ENCODE measurements around the gene ZNF700. TPM values are rescaled to one million over a fixed set of nuclear protein-coding genes. Genes with fewer than 3 reads are reported as not detected.
"Not testable (repeated sequence)": the region's sequence is repeated elsewhere in the genome, so short reads cannot be mapped to it uniquely, and the experiment has no call there.

ZNF700 gene
- total and polyA plus RNA-seq, 3 donors from 2014 or later = 9.0 to 26.1 (median 22.0) TPM

DNA sequence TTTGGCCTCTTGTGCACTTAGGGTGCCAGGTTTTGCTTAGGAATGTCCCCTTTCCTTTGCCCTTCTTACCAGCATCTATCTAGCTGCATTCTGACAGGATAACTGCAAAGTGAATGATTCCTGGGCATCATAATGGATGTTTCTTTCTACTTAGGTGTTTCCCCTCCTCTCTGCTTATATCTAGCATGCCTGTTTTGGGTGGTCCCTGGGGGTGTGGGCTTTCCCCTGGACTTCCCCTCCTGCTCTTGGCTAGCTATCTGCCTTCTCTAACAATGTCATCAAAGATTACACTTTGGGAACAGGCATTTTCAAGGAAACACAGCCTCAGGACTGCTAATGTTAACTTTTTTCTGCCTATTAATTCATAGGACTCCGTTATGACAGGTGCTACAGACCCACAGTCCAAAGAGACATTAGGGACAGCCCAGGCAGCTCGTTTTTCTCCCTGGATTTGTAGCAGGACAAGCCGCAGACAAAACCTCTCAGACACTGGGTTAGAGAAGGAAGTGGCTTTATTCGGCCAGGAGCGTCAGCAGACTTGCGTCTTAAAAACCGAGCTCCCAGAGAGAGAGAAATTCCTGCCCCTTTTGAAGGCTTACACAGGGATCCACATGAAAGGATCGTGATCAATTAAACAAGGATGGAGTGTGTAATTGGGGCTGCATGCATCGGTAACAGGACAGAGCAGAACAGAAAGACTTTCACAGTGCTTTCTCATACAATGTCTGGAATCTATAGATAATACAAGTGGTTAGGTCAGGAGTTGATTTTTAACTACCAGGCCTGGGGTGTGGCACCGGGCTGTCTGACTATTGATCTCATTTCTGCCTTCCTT lies 17.3 kb downstream of the ZNF700 start:
- Histone ChIP-seq H3K27me3 (no peaks in the 10 kb centered on the region), H3K9me3 (no peaks in the 10 kb centered on the region), H3K4me3 (no peak overlapping the region), H3K4me1 (no peaks in the 10 kb centered on the region), H3K27ac (no peak overlapping the region), H3K36me3 (ENCODE audit: low read depth, missing control alignments) (no peaks in the 10 kb centered on the region)
- DNase-seq = no peak
- intact Hi-C loops (cut with DNase I; ENCODE audit: low total_unique reads) = no loop called here
- TF ChIP-seq CTCF (IDR thresholded peaks at IDR 0.05) (no peak), POLR2A (IDR thresholded peaks at IDR 0.05) (no peak)
- WGBS, 2 donors = 94 to 96% methylated on average over 10 of the region's 10 CpGs

- intact Hi-C loops (cut with DNase I; ENCODE audit: low total_unique reads) = no loop called here
- H3K36me3 ChIP-seq (ENCODE audit: low read depth, missing control alignments) = no peaks in the 10 kb centered on the region
Measured at GRCh38 chr19:11942843-11943108, 17.9 kb downstream of the ZNF700 start.

DNA sequence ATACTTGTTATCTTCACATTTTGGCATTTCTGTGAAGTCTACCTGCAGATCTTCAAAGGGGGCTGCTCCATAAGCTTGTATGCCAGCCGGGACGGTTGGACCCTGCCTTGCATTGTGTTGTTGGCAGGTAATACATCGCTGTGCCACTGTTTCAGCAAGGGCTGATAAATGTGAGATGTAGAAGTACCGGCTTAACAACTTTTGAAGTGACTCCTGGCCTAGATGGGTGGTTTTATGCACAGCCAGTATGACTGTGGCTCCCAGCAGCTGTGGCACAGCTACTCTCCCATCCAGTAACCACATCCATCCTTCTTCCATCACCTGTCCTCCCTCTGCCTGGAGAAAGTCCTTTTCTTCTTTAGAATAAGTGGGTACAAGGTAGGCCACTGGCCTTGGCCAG lies 19.7 kb downstream of the ZNF700 start:
- no peak overlapping the region for H3K4me3 ChIP-seq
- WGBS, 2 donors = 97 to 98% methylated on average over 4 of the region's 4 CpGs
- peaks cover 5% of the 10 kb centered on the region for H3K36me3 ChIP-seq (ENCODE audit: low read depth, missing control alignments)
- H3K4me1 ChIP-seq = no peaks in the 10 kb centered on the region
- no peak overlapping the region for H3K27ac ChIP-seq
- H3K9me3 ChIP-seq = peaks cover under 1% of the 10 kb centered on the region
- TF ChIP-seq CTCF (IDR thresholded peaks at IDR 0.05) = no peak
- no peak for TF ChIP-seq POLR2A (IDR thresholded peaks at IDR 0.05)
- no peak for DNase-seq
- intact Hi-C loops (cut with DNase I; ENCODE audit: low total_unique reads) = no loop called here
- no peaks in the 10 kb centered on the region for H3K27me3 ChIP-seq

More at GRCh38 chr19:11942843-11943108, 17.9 kb downstream of the ZNF700 start:
- Histone ChIP-seq H3K4me1 (no peaks in the 10 kb centered on the region), H3K9me3 (no peaks in the 10 kb centered on the region), H3K27me3 (no peaks in the 10 kb centered on the region), H3K27ac (no peak overlapping the region), H3K4me3 (no peak overlapping the region)
- no peak for DNase-seq
- TF ChIP-seq CTCF (IDR thresholded peaks at IDR 0.05) (no peak), POLR2A (IDR thresholded peaks at IDR 0.05) (no peak)

DNA sequence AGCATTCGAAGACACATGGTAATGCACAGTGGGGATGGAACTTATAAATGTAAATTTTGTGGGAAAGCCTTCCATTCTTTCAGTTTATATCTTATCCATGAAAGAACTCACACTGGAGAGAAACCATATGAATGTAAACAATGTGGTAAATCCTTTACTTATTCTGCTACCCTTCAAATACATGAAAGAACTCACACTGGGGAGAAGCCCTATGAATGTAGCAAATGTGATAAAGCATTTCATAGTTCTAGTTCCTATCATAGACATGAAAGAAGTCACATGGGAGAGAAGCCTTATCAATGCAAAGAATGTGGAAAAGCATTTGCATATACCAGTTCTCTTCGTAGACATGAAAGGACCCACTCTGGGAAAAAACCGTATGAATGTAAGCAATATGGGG lies 23.7 kb downstream of the ZNF700 start:
- no peak overlapping the region for H3K27ac ChIP-seq
- peaks cover 6% of the 10 kb centered on the region for H3K9me3 ChIP-seq
- intact Hi-C loops (cut with DNase I; ENCODE audit: low total_unique reads) = no loop called here
- H3K4me3 ChIP-seq = no peak overlapping the region
- TF ChIP-seq POLR2A (IDR thresholded peaks at IDR 0.05) (no peak), CTCF (IDR thresholded peaks at IDR 0.05) (no peak)
- peaks cover 9% of the 10 kb centered on the region for H3K36me3 ChIP-seq (ENCODE audit: low read depth, missing control alignments)
- no peak for DNase-seq
- H3K4me1 ChIP-seq = no peaks in the 10 kb centered on the region
- WGBS, 2 donors = 92 to 98% methylated on average over 3 of the region's 3 CpGs
- H3K27me3 ChIP-seq = no peaks in the 10 kb centered on the region

- no peak overlapping the region for H3K27ac ChIP-seq
- H3K4me1 ChIP-seq = no peaks in the 10 kb centered on the region
- no peak for DNase-seq
- WGBS, 2 donors = 96 to 100% methylated on average over 4 of the region's 4 CpGs
- peaks cover 6% of the 10 kb centered on the region for H3K9me3 ChIP-seq
- no peaks in the 10 kb centered on the region for H3K27me3 ChIP-seq
- TF ChIP-seq POLR2A (IDR thresholded peaks at IDR 0.05) = no peak
- peaks cover 9% of the 10 kb centered on the region for H3K36me3 ChIP-seq (ENCODE audit: low read depth, missing control alignments)
- H3K4me3 ChIP-seq = no peak overlapping the region
- intact Hi-C loops (cut with DNase I; ENCODE audit: low total_unique reads) = no loop called here
Measured at GRCh38 chr19:11949201-11949600, 24.3 kb downstream of the ZNF700 start.

DNA sequence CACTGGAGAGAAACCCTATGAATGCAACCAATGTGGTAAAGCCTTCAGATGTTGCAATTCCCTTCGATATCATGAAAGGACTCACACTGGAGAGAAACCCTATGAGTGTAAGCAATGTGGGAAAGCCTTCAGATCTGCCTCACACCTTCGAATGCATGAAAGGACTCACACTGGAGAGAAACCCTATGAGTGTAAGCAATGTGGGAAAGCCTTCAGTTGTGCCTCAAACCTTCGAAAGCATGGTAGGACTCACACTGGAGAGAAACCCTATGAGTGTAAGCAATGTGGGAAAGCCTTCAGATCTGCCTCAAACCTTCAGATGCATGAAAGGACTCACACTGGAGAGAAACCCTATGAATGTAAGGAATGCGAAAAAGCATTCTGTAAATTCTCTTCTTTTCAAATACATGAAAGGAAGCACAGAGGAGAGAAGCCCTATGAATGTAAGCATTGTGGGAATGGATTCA lies 24.7 kb downstream of the ZNF700 start:
- H3K4me1 ChIP-seq; H3K4me3 ChIP-seq; H3K27me3 ChIP-seq; H3K9me3 ChIP-seq; intact Hi-C loops (cut with DNase I; ENCODE audit: low total_unique reads); DNase-seq; H3K27ac ChIP-seq; H3K36me3 ChIP-seq (ENCODE audit: low read depth, missing control alignments): not testable (repeated sequence)
- WGBS, 2 donors = 96 to 97% methylated on average over 4 of the region's 4 CpGs
